SK-N-SH treated with all-trans-retinoic acid at 6 μM for 48 hours (cell line): ENCODE measurements around the gene SCG2.

Experiments used
- SNAI2 ChIP-seq: fragments of 250-450 bp; sonication (Bioruptor Pico); IDR thresholded peaks from 2 replicates; pipeline ENCODE4 v1.5.0; 2020; ENCODE audit warnings: mild to moderate bottlenecking, moderate library complexity
- ZC3H10 ChIP-seq: fragments of 250-450 bp; sonication (Bioruptor Pico); IDR thresholded peaks from 2 replicates; pipeline ENCODE4 v1.5.1; 2021; ENCODE audit warnings: mild to moderate bottlenecking, moderate library complexity

GRCh38 chr2:223587301-223587700 is 14.9 kb downstream of the SCG2 start:
- TF ChIP-seq SNAI2 (CRISPR knock-in tag), result no peak
- TF ChIP-seq ZC3H10 (CRISPR knock-in tag), result no peak
